Ovary (tissue), 9 donors: ENCODE data around the gene BBLN. TPM values are rescaled to one million over a fixed set of nuclear protein-coding genes. Genes with fewer than 3 reads are reported as not detected.

Experiments used
- DNase-seq, 5 donors: peaks; one replicate each; pipeline ENCODE4 v3.0.0-alpha.2; 2019 to 2020
- H3K27ac ChIP-seq, 2 donors: fragments of 200-600 bp; one replicate each; pipeline versions ENCODE4 v1.5.1 to v1.8.0; 2019 to 2022
- H3K27me3 ChIP-seq: fragments of 200-600 bp; one replicate; pipeline ENCODE4 v1.8.0; 2022
- H3K36me3 ChIP-seq: fragments of 200-600 bp; sonication (generic); one replicate; pipeline ENCODE4 v1.5.1; 2019
- H3K4me1 ChIP-seq: one replicate; pipeline ENCODE4 v1.8.1; 2013; ENCODE audit warnings: mild to moderate bottlenecking, moderate library complexity; ENCODE audit not compliant: insufficient read depth
- H3K4me3 ChIP-seq: fragments of 200-600 bp; sonication (generic); one replicate; pipeline ENCODE4 v1.5.1; 2017
- H3K9me3 ChIP-seq, 2 donors: fragments of 200-600 bp in 1 of 2; sonication (generic) in 1 of 2; one replicate each; pipeline versions ENCODE4 v1.5.1 to v1.8.1; 2013 to 2019; ENCODE audit warnings: mild to moderate bottlenecking in 1 of 2, moderate library complexity in 1 of 2
- CTCF ChIP-seq, 3 donors: fragments of 450-650 bp in 2 of 3; fragments of 200-600 bp in 1 of 3; IDR thresholded peaks; one replicate each; pipeline versions ENCODE4 v1.5.1 to v1.8.0; 2016 to 2022; ENCODE audit warnings: antibody characterized with exemption in 3 of 3, mild to moderate bottlenecking in 1 of 3
- EP300 ChIP-seq: sonication (generic); formaldehyde crosslinking; IDR thresholded peaks from one replicate; pipeline ENCODE4 v1.6.1; 2017; ENCODE audit warnings: antibody characterized with exemption
- POLR2A ChIP-seq: fragments of 450-650 bp; IDR thresholded peaks from one replicate; pipeline ENCODE4 v1.6.1; 2017; ENCODE audit warnings: antibody characterized with exemption, mild to moderate bottlenecking, moderate library complexity
- WGBS, 3 donors: extraction: QIAGEN DNeasy Blood & Tissue Kit in 1 of 3; methylation state at CpG; one replicate each; pipeline versions ENCODE4 v1.1.5 to v1.1.7; 2013 to 2017; 5-methylcytosine and 5-hydroxymethylcytosine counted together
- intact Hi-C, 4 donors: fragments of 100-400 bp; cut with DNase I; formaldehyde crosslinking; loops; one replicate each; pipeline versions ENCODE4 v1.11.0 to v1.15.1; 2022 to 2023
- polyA plus RNA-seq, 2 donors: library from polyadenylated mRNA; stranded (reverse); fragments of 200-250 nt in 1 of 2; fragments of 350-450 nt in 1 of 2; fragmentation: Illumina TruSeq in 1 of 2; extraction: RNeasy Lipid Tissue Mini Kit (QIAGEN cat#74804) in 1 of 2; gene quantifications; one replicate each; pipeline ENCODE4 v1.2.3, GENCODE V29; 2013 to 2014
- total RNA-seq, 7 donors: library from RNA; depleted of rRNA in 2 of 7; stranded (reverse); fragments of >200 nt in 2 of 7; fragmentation: NEBNext Ultra II Directional in 3 of 7; extraction: Animal tissue kit (Norgen Biotek cat#: 25700) in 3 of 7; gene quantifications; one replicate each; pipeline versions ENCODE4 v1.1.0 to v1.2.4, GENCODE V29; 2016 to 2023
- donor health status: DM: no; HTN: no; CAD: no; lungs with moderate emphysema.
- donor health status: DM: no; HTN: no; CAD: no.
- donor health status: Bipolar disorder and iron deficiency.
- donor health status: DM: yes; HTN: yes; CAD: no.
- donor health status: DM: no; HTN: no; CAD: no.
- donor health status: DM: yes; HTN: yes; CAD: no.

The BBLN gene
- total and polyA plus RNA-seq, 9 donors, result 2.4 to 210 (median 31.7) TPM

- 69 to 72% (median 69%) methylated on average over 4 of the region's 4 CpGs for WGBS, 3 donors
- Histone ChIP-seq H3K27ac (no peak overlapping the region), H3K4me3 (no peak overlapping the region), H3K36me3 (no peaks in the 10 kb centered on the region), H3K4me1 (no peaks in the 10 kb centered on the region), H3K27me3 (no peaks in the 10 kb centered on the region), H3K9me3 (no peaks in the 10 kb centered on the region)
- TF ChIP-seq POLR2A, result no peak
- no peak for TF ChIP-seq CTCF (IDR thresholded peaks at IDR 0.05)
- no peak for TF ChIP-seq EP300
- intact Hi-C loops, result no loop called here
- DNase-seq, result peak in 1 of 5 donors; percentile 3
Measured at GRCh38 chr9:128142061-128142460, 18.0 kb upstream of the BBLN start.

GRCh38 chr9:128142596-128142995 is 17.5 kb upstream of the BBLN start:
- no peaks in the 10 kb centered on the region for H3K36me3 ChIP-seq
- no peak for TF ChIP-seq POLR2A
- TF ChIP-seq EP300, result no peak
- no peak for TF ChIP-seq CTCF (IDR thresholded peaks at IDR 0.05)
- no peak overlapping the region for H3K27ac ChIP-seq
- H3K27me3 ChIP-seq, result no peaks in the 10 kb centered on the region
- H3K4me3 ChIP-seq, result no peak overlapping the region
- H3K9me3 ChIP-seq, result no peaks in the 10 kb centered on the region
- WGBS, 3 donors, result 71 to 86% (median 84%) methylated on average over 2 of the region's 2 CpGs
- intact Hi-C loops, result no loop called here
- no peaks in the 10 kb centered on the region for H3K4me1 ChIP-seq
- DNase-seq, result no peak

- WGBS, 3 donors, result 78 to 82% (median 80%) methylated on average over 8 of the region's 8 CpGs
- Histone ChIP-seq H3K9me3 (no peaks in the 10 kb centered on the region), H3K27ac (no peak overlapping the region), H3K36me3 (no peaks in the 10 kb centered on the region), H3K4me3 (no peak overlapping the region), H3K4me1 (no peaks in the 10 kb centered on the region), H3K27me3 (no peaks in the 10 kb centered on the region)
- no peak for DNase-seq
- no peak for TF ChIP-seq EP300
- no peak for TF ChIP-seq CTCF (IDR thresholded peaks at IDR 0.05)
- no peak for TF ChIP-seq POLR2A
- intact Hi-C loops, result no loop called here
Measured at GRCh38 chr9:128143525-128144238, 16.4 kb upstream of the BBLN start.

- no peak for TF ChIP-seq EP300
- no peak for TF ChIP-seq CTCF (IDR thresholded peaks at IDR 0.05)
- TF ChIP-seq POLR2A, result no peak
- no peaks in the 10 kb centered on the region for H3K36me3 ChIP-seq
- 82 to 83% (median 83%) methylated on average over 20 to 22 of the region's 22 CpGs for WGBS, 3 donors
- DNase-seq, result no peak
- H3K4me1 ChIP-seq, result no peaks in the 10 kb centered on the region
- H3K9me3 ChIP-seq, result no peaks in the 10 kb centered on the region
- H3K4me3 ChIP-seq, result no peak overlapping the region
- intact Hi-C loops, result no loop called here
- H3K27me3 ChIP-seq, result no peaks in the 10 kb centered on the region
- H3K27ac ChIP-seq, result no peak overlapping the region
Measured at GRCh38 chr9:128144239-128145181, 15.6 kb upstream of the BBLN start.
